ENCODE data around the gene CCND2.

- TF ChIP-seq, protein P1, sequence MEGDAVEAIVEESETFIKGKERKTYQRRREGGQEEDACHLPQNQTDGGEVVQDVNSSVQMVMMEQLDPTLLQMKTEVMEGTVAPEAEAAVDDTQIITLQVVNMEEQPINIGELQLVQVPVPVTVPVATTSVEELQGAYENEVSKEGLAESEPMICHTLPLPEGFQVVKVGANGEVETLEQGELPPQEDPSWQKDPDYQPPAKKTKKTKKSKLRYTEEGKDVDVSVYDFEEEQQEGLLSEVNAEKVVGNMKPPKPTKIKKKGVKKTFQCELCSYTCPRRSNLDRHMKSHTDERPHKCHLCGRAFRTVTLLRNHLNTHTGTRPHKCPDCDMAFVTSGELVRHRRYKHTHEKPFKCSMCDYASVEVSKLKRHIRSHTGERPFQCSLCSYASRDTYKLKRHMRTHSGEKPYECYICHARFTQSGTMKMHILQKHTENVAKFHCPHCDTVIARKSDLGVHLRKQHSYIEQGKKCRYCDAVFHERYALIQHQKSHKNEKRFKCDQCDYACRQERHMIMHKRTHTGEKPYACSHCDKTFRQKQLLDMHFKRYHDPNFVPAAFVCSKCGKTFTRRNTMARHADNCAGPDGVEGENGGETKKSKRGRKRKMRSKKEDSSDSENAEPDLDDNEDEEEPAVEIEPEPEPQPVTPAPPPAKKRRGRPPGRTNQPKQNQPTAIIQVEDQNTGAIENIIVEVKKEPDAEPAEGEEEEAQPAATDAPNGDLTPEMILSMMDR (IDR thresholded peaks at IDR 0.05), result no peak
- no peak for TF ChIP-seq POLR2A (IDR thresholded peaks at IDR 0.05)
These were observed 33.3 kb upstream of the CCND2 start for GRCh38 chr12:4240161-4240783.

Data from testis (tissue), 2 donors.